GM10248 (cell line): ENCODE measurements around the gene ERVMER34-1.

Source experiments
- CTCF ChIA-PET: fragments of 300-600 bp; sonication (Branson Sonifier 250); formaldehyde crosslinking; extraction: SDS; loops from one replicate; lab custom pipeline; 2021; ENCODE audit warnings: antibody characterized with exemption; lab: Yijun Ruan, JAX
- POLR2A ChIA-PET: fragments of 350-650 bp; sonication (Branson Sonifier 250); formaldehyde crosslinking; extraction: SDS; loops from one replicate; lab custom pipeline; 2020; ENCODE audit warnings: antibody characterized with exemption; lab: Yijun Ruan, JAX
- DNase-seq: peaks from one replicate; pipeline ENCODE4 v3.0.0; 2012; ENCODE audit errors: extremely low spot score
- CTCF ChIP-seq: IDR thresholded peaks from 2 replicates; pipeline ENCODE4 v1.5.1; 2012; ENCODE audit warnings: mild to moderate bottlenecking, low read depth; ENCODE audit errors: extremely low read depth, missing control alignments, control extremely low read depth

The ERVMER34-1 gene

DNA sequence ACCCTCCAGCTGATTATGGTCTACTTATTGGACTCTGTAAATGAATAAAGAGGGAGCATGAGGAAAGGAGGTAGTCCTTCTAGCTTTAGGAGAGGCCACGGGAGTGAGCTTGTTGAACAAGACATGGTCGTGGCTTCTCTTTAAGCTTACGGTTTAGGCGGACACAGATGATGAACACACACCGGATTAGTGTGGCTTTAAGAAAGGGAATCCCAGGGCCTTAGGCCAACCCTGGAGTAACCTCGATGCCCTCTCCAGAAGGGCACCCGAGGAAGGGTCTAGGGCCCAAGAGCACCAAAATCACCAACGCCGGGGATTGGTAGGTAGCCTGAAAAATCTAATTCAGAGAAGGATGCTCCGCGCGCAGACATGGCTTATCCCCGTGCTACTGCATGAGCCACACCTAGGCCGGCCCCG, 39.4 kb downstream of the ERVMER34-1 start:
- DNase-seq = no peak
- no peak for TF ChIP-seq CTCF
- POLR2A ChIA-PET = interaction anchor here (0.6 to 3.2 kb wide), 15 partner anchors 8 to 869 kb away, joined by 3 to 51 read pairs (median 3); partner anchors contain the start of gene DCUN1D4
- CTCF ChIA-PET = interaction anchor here (1.1 to 3.0 kb wide), 7 partner anchors 8 to 1521 kb away, joined by 3 to 21 read pairs (median 7); no protein-coding TSS in a partner anchor

GRCh38 chr4:52711272-52711671, 40.0 kb downstream of the ERVMER34-1 start:
- POLR2A ChIA-PET = interaction anchor here (1.0 to 3.2 kb wide), 3 partner anchors 10 to 34 kb away, joined by 3 to 51 read pairs (median 12); no protein-coding TSS in a partner anchor
- TF ChIP-seq CTCF = no peak
- CTCF ChIA-PET = interaction anchor here (1.2 to 2.7 kb wide), 4 partner anchors 10 to 1522 kb away, joined by 3 to 14 read pairs (median 6); no protein-coding TSS in a partner anchor
- DNase-seq = no peak

DNA sequence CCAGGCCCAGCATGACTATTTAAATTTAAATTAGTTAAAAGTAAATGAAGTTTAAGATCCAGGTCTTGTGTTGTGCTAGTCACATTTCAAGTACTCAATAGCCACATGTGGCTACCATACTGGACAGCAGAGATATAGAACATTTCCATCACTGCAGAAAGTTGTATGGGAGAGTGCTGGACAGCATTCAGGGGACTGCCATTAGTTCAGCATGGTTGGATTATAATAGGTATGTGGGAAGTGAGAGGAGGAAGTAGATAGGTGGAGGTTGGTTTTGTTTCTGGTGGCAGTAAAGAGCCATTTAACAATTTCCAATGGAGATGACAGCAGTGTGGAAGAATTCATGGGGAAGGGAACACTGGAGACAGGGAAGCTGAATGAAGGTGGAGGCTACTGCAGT, 42.1 kb downstream of the ERVMER34-1 start:
- POLR2A ChIA-PET = no interaction called here
- TF ChIP-seq CTCF = no peak
- DNase-seq = no peak
- CTCF ChIA-PET = no interaction called here

DNA sequence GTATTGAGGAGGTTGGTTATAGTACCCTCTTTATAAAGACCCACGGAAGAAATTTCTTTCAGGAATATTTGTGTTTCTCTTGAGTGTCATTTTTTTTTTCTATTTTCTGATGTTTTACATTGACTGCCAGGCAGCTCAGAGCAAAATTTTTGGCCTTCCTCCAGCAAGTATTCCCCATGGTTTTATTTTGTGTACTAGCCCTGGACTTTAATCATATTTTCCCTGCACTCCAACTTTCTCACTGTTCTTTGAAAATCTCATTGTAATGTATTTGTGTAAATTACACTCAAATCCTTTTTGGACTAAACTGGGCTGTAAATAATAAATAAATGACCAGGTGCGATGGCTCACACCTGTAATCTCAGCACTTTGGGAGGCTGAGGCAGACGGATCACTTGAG, 46.6 kb downstream of the ERVMER34-1 start:
- ChIA-PET POLR2A (interaction anchor here (1.2 kb wide), 1 partner anchor 7 kb away, joined by 3 read pairs; no protein-coding TSS in a partner anchor), CTCF (interaction anchor here (1.2 to 2.0 kb wide), 5 partner anchors 8 to 159 kb away, joined by 3 to 9 read pairs (median 3); no protein-coding TSS in a partner anchor)
- DNase-seq = no peak
- no peak for TF ChIP-seq CTCF

DNA sequence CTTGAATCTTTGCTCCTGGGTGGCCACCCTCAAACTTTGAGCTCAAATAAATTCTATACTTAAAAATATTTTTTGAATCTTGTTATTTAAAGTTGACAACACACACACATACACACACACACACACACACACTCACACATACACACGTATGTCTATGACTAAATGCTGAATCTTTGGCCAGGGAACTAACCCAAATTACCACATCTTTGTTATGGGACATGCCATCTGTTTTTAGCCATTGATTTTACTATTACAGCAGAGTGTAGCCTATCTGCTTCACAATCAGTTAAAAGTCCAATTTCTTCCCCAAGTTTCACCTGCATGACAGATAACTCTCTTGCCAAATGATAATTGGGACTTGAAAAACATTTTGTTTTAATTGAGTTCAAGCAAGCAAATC, 47.1 kb downstream of the ERVMER34-1 start:
- no peak for DNase-seq
- ChIA-PET POLR2A (interaction anchor here (0.6 to 1.2 kb wide), 2 partner anchors 8 to 59 kb away, joined by 3 to 6 read pairs; no protein-coding TSS in a partner anchor), CTCF (interaction anchor here (0.6 to 2.0 kb wide), 5 partner anchors 9 to 1832 kb away, joined by 3 to 9 read pairs (median 3); no protein-coding TSS in a partner anchor)
- TF ChIP-seq CTCF = no peak

GRCh38 chr4:52701207-52701606, 50.0 kb downstream of the ERVMER34-1 start:
- no peak for TF ChIP-seq CTCF
- ChIA-PET POLR2A (interaction anchor here (1.2 to 2.0 kb wide), 2 partner anchors 11 to 21 kb away, joined by 7 to 12 read pairs; no protein-coding TSS in a partner anchor), CTCF (interaction anchor here (0.8 to 2.0 kb wide), 4 partner anchors 11 to 21 kb away, joined by 3 to 4 read pairs (median 4); no protein-coding TSS in a partner anchor)
- DNase-seq = peak; percentile 31
